IMR-90 (cell line): ENCODE measurements around the gene MEP1B. TPM values are rescaled to one million over a fixed set of nuclear protein-coding genes. Genes with fewer than 3 reads are reported as not detected.

ENCODE experiments used
- ATAC-seq: fragments of 200-7000 bp; cut with Tn5 transposase; 2 replicates; pipeline ENCODE4 v1.9.1; 2020; ENCODE audit warnings: low read depth, mild to moderate bottlenecking, moderate library complexity
- Bru-seq: library from RNA; stranded (reverse); fragments of 400-500 nt; gene quantifications from one replicate; lab custom pipeline; 2021; lab: Mats Ljungman, UMichigan
- BruChase-seq, 2 experiments: library from RNA; stranded (reverse); fragments of 400-500 nt; gene quantifications; one replicate each; lab custom pipeline; 2021; lab: Mats Ljungman, UMichigan
- BruUV-seq: library from RNA; stranded (reverse); fragments of 400-500 nt; replicated peaks from 2 replicates; lab custom pipeline; 2021; lab: Mats Ljungman, UMichigan
- CTCF ChIA-PET: fragments of 300-600 bp; formaldehyde crosslinking; extraction: SDS; loops from one replicate; lab custom pipeline; 2021; ENCODE audit warnings: antibody characterized with exemption; lab: Yijun Ruan, JAX
- POLR2A ChIA-PET: fragments of 300-600 bp; sonication (Branson Sonifier 250); formaldehyde crosslinking; loops from one replicate; lab custom pipeline; 2022; ENCODE audit warnings: antibody characterized with exemption; ENCODE audit not compliant: unreplicated experiment; lab: Charles Lee
- DNase-seq: peaks from one replicate; pipeline ENCODE4 v3.0.0; 2013
- H2AFZ ChIP-seq: replicated peaks from 2 replicates; pipeline ENCODE3; 2013; ENCODE audit warnings: low read length, mild to moderate bottlenecking; ENCODE audit not compliant: poor library complexity
- H2AK5ac ChIP-seq: 2 replicates; pipeline ENCODE4 v1.6.1; 2013; ENCODE audit warnings: low read depth, low read length, inconsistent platforms
- H2AK9ac ChIP-seq: replicated peaks from 2 replicates; pipeline ENCODE3; 2013; ENCODE audit warnings: mild to moderate bottlenecking, low read depth, low read length, moderate library complexity; ENCODE audit not compliant: poor library complexity
- H2BK120ac ChIP-seq: 2 replicates; pipeline ENCODE4 v1.6.1; 2013; ENCODE audit warnings: low read depth, low read length, inconsistent platforms
- H2BK15ac ChIP-seq: 3 replicates; pipeline ENCODE4 v1.6.1; 2013; ENCODE audit warnings: low read depth, low read length, inconsistent platforms
- H2BK20ac ChIP-seq: 2 replicates; pipeline ENCODE4 v1.6.1; 2013; ENCODE audit warnings: low read depth, mild to moderate bottlenecking, inconsistent platforms, low read length, moderate library complexity
- H2BK5ac ChIP-seq: 2 replicates; pipeline ENCODE4 v1.6.1; 2013; ENCODE audit warnings: mild to moderate bottlenecking, low read depth, low read length, inconsistent platforms; ENCODE audit not compliant: poor library complexity, severe bottlenecking
- H3K14ac ChIP-seq: replicated peaks from 2 replicates; pipeline ENCODE4 v1.6.1; 2013; ENCODE audit warnings: low read depth, low read length, inconsistent platforms
- H3K18ac ChIP-seq: 2 replicates; pipeline ENCODE4 v1.6.1; 2013; ENCODE audit warnings: low read depth, low read length, control low read depth
- H3K23ac ChIP-seq: 2 replicates; pipeline ENCODE4 v1.6.1; 2013; ENCODE audit warnings: low read depth, low read length, inconsistent platforms
- H3K27ac ChIP-seq: 2 replicates; pipeline ENCODE4 v1.5.1; 2013; ENCODE audit warnings: mild to moderate bottlenecking, control low read depth, low read length; ENCODE audit not compliant: insufficient read depth
- H3K27me3 ChIP-seq: 2 replicates; pipeline ENCODE4 v1.6.1; 2013; ENCODE audit warnings: low read length; ENCODE audit not compliant: control insufficient read depth, insufficient read depth
- H3K36me3 ChIP-seq: 2 replicates; pipeline ENCODE4 v1.6.1; 2013; ENCODE audit warnings: low read length, mixed read lengths; ENCODE audit not compliant: control insufficient read depth, insufficient read depth
- H3K4ac ChIP-seq: 2 replicates; pipeline ENCODE4 v1.6.1; 2013; ENCODE audit warnings: low read depth, low read length, inconsistent platforms
- H3K4me1 ChIP-seq: 2 replicates; pipeline ENCODE4 v1.6.1; 2013; ENCODE audit warnings: low read length, mixed read lengths; ENCODE audit not compliant: control insufficient read depth, insufficient read depth
- H3K4me2 ChIP-seq: 2 replicates; pipeline ENCODE4 v1.6.1; 2013; ENCODE audit warnings: low read depth, mild to moderate bottlenecking, control low read depth, low read length, moderate library complexity
- H3K4me3 ChIP-seq: 2 replicates; pipeline ENCODE4 v1.5.1; 2013; ENCODE audit warnings: low read depth, mild to moderate bottlenecking, control low read depth, low read length, moderate library complexity; ENCODE audit not compliant: insufficient read depth
- H3K56ac ChIP-seq: 2 replicates; pipeline ENCODE4 v1.6.1; 2013; ENCODE audit warnings: low read length, inconsistent platforms; ENCODE audit not compliant: insufficient read depth; ENCODE audit errors: extremely low read depth
- H3K79me1 ChIP-seq, 2 experiments: 2 replicates each; pipeline ENCODE4 v1.6.1; 2013; ENCODE audit warnings: low read length in 2 of 2, inconsistent platforms in 1 of 2, low read depth in 1 of 2
- H3K9ac ChIP-seq: 2 replicates; pipeline ENCODE4 v1.6.1; 2013; ENCODE audit warnings: low read depth, low read length, control low read depth
- H3K9me1 ChIP-seq: 2 replicates; pipeline ENCODE4 v1.6.1; 2013; ENCODE audit warnings: low read length, inconsistent platforms; ENCODE audit not compliant: insufficient read depth
- H3K9me3 ChIP-seq: 2 replicates; pipeline ENCODE4 v1.6.1; 2013; ENCODE audit warnings: low read length; ENCODE audit not compliant: control insufficient read depth, insufficient read depth
- H4K20me1 ChIP-seq: 2 replicates; pipeline ENCODE4 v1.6.1; 2013; ENCODE audit warnings: low read length, inconsistent platforms; ENCODE audit not compliant: insufficient read depth
- H4K5ac ChIP-seq: 2 replicates; pipeline ENCODE4 v1.6.1; 2013; ENCODE audit warnings: mild to moderate bottlenecking, low read depth, low read length, control low read depth
- H4K8ac ChIP-seq, 2 experiments: 2 replicates each; pipeline ENCODE4 v1.6.1; 2013; ENCODE audit warnings: low read depth in 2 of 2, low read length in 2 of 2, control low read depth in 1 of 2, inconsistent platforms in 1 of 2
- H4K91ac ChIP-seq: 2 replicates; pipeline ENCODE4 v1.6.1; 2013; ENCODE audit warnings: low read depth, low read length, inconsistent platforms; ENCODE audit not compliant: insufficient read depth
- BHLHE40 ChIP-seq: fragments of 150-350 bp; IDR thresholded peaks from 2 replicates; pipeline ENCODE4 v1.6.1; 2016; ENCODE audit warnings: mild to moderate bottlenecking, low read depth, low read length
- CEBPB ChIP-seq: IDR thresholded peaks from 2 replicates; pipeline ENCODE4 v1.6.1; 2012; ENCODE audit warnings: low read depth, low read length, improper control_type of control experiment
- CHD1 ChIP-seq: IDR thresholded peaks from 2 replicates; pipeline ENCODE4 v1.6.1; 2012; ENCODE audit warnings: low read depth, low read length, improper control_type of control experiment
- FOS ChIP-seq: fragments of 150-350 bp; IDR thresholded peaks from 2 replicates; pipeline ENCODE4 v1.6.1; 2016; ENCODE audit warnings: low read depth, low read length
- MAFK ChIP-seq: IDR thresholded peaks from 2 replicates; pipeline ENCODE4 v1.6.1; 2012; ENCODE audit warnings: low read depth, low read length, improper control_type of control experiment
- MAZ ChIP-seq: IDR thresholded peaks from 2 replicates; pipeline ENCODE4 v1.6.1; 2012; ENCODE audit warnings: low read depth, mild to moderate bottlenecking, low read length, improper control_type of control experiment, moderate library complexity, borderline replicate concordance
- MXI1 ChIP-seq: IDR thresholded peaks from 2 replicates; pipeline ENCODE4 v1.6.1; 2012; ENCODE audit warnings: low read depth, mild to moderate bottlenecking, low read length, moderate library complexity, borderline replicate concordance
- NFE2L2 ChIP-seq: fragments of 150-350 bp; IDR thresholded peaks from 2 replicates; pipeline ENCODE4 v1.6.1; 2016; ENCODE audit warnings: low read depth, mild to moderate bottlenecking, low read length
- POLR2A ChIP-seq: IDR thresholded peaks from 2 replicates; pipeline ENCODE4 v1.6.1; 2012; ENCODE audit warnings: mild to moderate bottlenecking, low read depth, low read length
- RAD21 ChIP-seq: IDR thresholded peaks from 2 replicates; pipeline ENCODE4 v1.6.1; 2012; ENCODE audit warnings: low read length, improper control_type of control experiment
- RCOR1 ChIP-seq: IDR thresholded peaks from 2 replicates; pipeline ENCODE4 v1.6.1; 2012; ENCODE audit warnings: mild to moderate bottlenecking, low read length, improper control_type of control experiment; ENCODE audit not compliant: insufficient replicate concordance
- RFX5 ChIP-seq: IDR thresholded peaks from 2 replicates; pipeline ENCODE4 v1.8.0; 2012; ENCODE audit warnings: low read depth, mild to moderate bottlenecking, low read length, moderate library complexity
- SMC3 ChIP-seq: fragments of 150-350 bp; IDR thresholded peaks from 2 replicates; pipeline ENCODE4 v1.6.1; 2016; ENCODE audit warnings: low read depth, mild to moderate bottlenecking, antibody characterized with exemption, low read length, moderate library complexity
- WGBS, 2 experiments: methylation state at CpG; one replicate each; pipeline versions ENCODE4 v1.1.5 to v1.1.7; 2013; ENCODE audit warnings: missing lambda C conversion rate in 2 of 2; ENCODE audit not compliant: insufficient read length in 1 of 2; ENCODE audit errors: extremely low coverage in 2 of 2; 5-methylcytosine and 5-hydroxymethylcytosine counted together
- dilution Hi-C: fragments of 300-500 bp; cut with HindIII; formaldehyde crosslinking; loops from one replicate; pipeline ENCODE4 v1.14.3; 2018; ENCODE audit warnings: low sequenced_read_pairs; ENCODE audit not compliant: unreplicated experiment
- in situ Hi-C: fragments of 300-500 bp; cut with MboI; formaldehyde crosslinking; loops from 3 replicates; pipeline ENCODE4 v1.14.3; 2019; ENCODE audit warnings: low sequenced_read_pairs, inconsistent platforms, mixed read lengths
- intact Hi-C: fragments of 100-400 bp; cut with micrococcal nuclease; formaldehyde crosslinking; loops from 2 replicates; pipeline ENCODE4 v1.10.0; 2022
- long read RNA-seq: library from polyadenylated mRNA; unstranded; transcript quantifications from one replicate; pipeline ENCODE4 v2.0.0, GENCODE V29; 2021; ENCODE audit not compliant: unreplicated experiment
- polyA plus RNA-seq, 3 experiments: library from polyadenylated mRNA; depleted of rRNA; stranded (reverse); fragments of >200 nt; gene quantifications; 2 replicates each; pipeline ENCODE4 v1.2.3, GENCODE V29; 2012; ENCODE audit warnings: low replicate concordance in 1 of 3
- total RNA-seq: library from RNA; depleted of rRNA; stranded (reverse); fragments of >200 nt; gene quantifications from 2 replicates; pipeline ENCODE4 v1.2.3, GENCODE V29; 2012; rRNA removed
- TF ChIP-seq, protein P1 (sequence below): conservative IDR thresholded peaks from 2 replicates; pipeline ENCODE4 v1.5.1; 2012; ENCODE audit warnings: mild to moderate bottlenecking, low read depth, low read length, improper control_type of control experiment
- TF ChIP-seq, protein P2 (sequence below): fragments of 150-350 bp; IDR thresholded peaks from 2 replicates; pipeline ENCODE4 v1.6.1; 2016; ENCODE audit warnings: low read depth, mild to moderate bottlenecking, low read length, moderate library complexity, borderline replicate concordance
- TF ChIP-seq, protein P3 (sequence below): fragments of 150-350 bp; IDR thresholded peaks from 2 replicates; pipeline ENCODE4 v1.6.1; 2017; ENCODE audit warnings: mild to moderate bottlenecking, antibody characterized with exemption, low read length, low read depth

Gene MEP1B
- total RNA-seq, result not detected in 2 replicates
- not detected in 2 replicates for polyA plus RNA-seq (2012; rRNA removed)
- not detected in 2 replicates for polyA plus RNA-seq (2012; cell fraction: cytosol; rRNA removed)
- 0.03 TPM in 1 of 2 replicates, not detected in the other for polyA plus RNA-seq (2012; cell fraction: nucleus; rRNA removed; ENCODE audit: low replicate concordance)
- Bru-seq, nascent RNA, result percentile 3 among the genes with signal in this experiment
- BruChase-seq, experiment 1, labeled RNA remaining after a 6-hour chase, result percentile 10 among the genes with signal in this experiment
- percentile 8 among the genes with signal in this experiment for BruChase-seq, experiment 2, labeled RNA remaining after a 2-hour chase
- long read RNA-seq, result 0 reads

DNA sequence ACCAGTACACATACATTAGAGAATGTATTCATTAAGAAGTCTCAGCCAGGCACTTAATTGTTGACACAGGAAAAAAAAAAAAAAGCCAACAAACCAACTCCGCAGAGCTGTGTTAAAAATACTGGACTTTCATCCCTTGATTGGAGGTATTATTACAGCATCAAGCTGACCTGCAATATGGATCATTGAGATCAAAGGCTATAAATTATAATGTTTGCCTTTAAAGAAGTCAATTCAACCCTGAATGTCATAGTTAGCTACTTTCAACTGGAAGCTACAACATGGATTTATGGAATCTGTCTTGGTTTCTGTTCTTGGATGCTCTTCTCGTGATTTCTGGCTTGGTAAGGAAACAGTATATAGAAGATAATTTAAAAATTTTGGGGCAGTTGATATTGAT, at the start of gene MEP1B:
MEP1B (plus strand) TSS at position 250 of the 400 bp plus-strand sequence; CDS start at position 282, 32 bp downstream.
- TF ChIP-seq, protein P1, sequence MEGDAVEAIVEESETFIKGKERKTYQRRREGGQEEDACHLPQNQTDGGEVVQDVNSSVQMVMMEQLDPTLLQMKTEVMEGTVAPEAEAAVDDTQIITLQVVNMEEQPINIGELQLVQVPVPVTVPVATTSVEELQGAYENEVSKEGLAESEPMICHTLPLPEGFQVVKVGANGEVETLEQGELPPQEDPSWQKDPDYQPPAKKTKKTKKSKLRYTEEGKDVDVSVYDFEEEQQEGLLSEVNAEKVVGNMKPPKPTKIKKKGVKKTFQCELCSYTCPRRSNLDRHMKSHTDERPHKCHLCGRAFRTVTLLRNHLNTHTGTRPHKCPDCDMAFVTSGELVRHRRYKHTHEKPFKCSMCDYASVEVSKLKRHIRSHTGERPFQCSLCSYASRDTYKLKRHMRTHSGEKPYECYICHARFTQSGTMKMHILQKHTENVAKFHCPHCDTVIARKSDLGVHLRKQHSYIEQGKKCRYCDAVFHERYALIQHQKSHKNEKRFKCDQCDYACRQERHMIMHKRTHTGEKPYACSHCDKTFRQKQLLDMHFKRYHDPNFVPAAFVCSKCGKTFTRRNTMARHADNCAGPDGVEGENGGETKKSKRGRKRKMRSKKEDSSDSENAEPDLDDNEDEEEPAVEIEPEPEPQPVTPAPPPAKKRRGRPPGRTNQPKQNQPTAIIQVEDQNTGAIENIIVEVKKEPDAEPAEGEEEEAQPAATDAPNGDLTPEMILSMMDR, result no peak
- TF ChIP-seq POLR2A (no peak), MXI1 (no peak), MAFK (no peak), BHLHE40 (no peak), NFE2L2 (no peak), MAZ (no peak), RAD21 (no peak), CEBPB (no peak), RCOR1 (no peak), FOS (no peak), CHD1 (no peak), SMC3 (no peak), RFX5 (no peak)
- TF ChIP-seq, protein P2, sequence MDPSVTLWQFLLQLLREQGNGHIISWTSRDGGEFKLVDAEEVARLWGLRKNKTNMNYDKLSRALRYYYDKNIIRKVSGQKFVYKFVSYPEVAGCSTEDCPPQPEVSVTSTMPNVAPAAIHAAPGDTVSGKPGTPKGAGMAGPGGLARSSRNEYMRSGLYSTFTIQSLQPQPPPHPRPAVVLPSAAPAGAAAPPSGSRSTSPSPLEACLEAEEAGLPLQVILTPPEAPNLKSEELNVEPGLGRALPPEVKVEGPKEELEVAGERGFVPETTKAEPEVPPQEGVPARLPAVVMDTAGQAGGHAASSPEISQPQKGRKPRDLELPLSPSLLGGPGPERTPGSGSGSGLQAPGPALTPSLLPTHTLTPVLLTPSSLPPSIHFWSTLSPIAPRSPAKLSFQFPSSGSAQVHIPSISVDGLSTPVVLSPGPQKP, result no peak
- TF ChIP-seq, protein P3, sequence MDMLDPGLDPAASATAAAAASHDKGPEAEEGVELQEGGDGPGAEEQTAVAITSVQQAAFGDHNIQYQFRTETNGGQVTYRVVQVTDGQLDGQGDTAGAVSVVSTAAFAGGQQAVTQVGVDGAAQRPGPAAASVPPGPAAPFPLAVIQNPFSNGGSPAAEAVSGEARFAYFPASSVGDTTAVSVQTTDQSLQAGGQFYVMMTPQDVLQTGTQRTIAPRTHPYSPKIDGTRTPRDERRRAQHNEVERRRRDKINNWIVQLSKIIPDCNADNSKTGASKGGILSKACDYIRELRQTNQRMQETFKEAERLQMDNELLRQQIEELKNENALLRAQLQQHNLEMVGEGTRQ, result no peak
- Histone ChIP-seq H2BK120ac (no peak within 1 kb of the TSS), H3K27me3 (no peaks in the 10 kb centered on the region), H2AK9ac (no peak within 1 kb of the TSS), H3K27ac (no peak within 1 kb of the TSS), H3K79me1 (no peaks in the 10 kb centered on the region), H2BK15ac (no peak within 1 kb of the TSS), H2BK20ac (no peak within 1 kb of the TSS), H3K4me1 (no peaks in the 10 kb centered on the region), H3K4me3 (no peak within 1 kb of the TSS), H3K18ac (no peak within 1 kb of the TSS), H3K9me3 (no peaks in the 10 kb centered on the region), H4K91ac (no peak within 1 kb of the TSS), H2AK5ac (no peak within 1 kb of the TSS), H2AFZ (no peak within 1 kb of the TSS), H3K9ac (no peak within 1 kb of the TSS), H3K4me2 (no peak within 1 kb of the TSS), H3K56ac (no peak within 1 kb of the TSS), H4K5ac (no peak within 1 kb of the TSS), H4K8ac (no peak within 1 kb of the TSS), H3K4ac (no peak within 1 kb of the TSS), H2BK5ac (no peak within 1 kb of the TSS), H3K9me1 (no peaks in the 10 kb centered on the region), H3K14ac (no peak within 1 kb of the TSS), H4K20me1 (no peaks in the 10 kb centered on the region), H3K36me3 (no peaks in the 10 kb centered on the region), H3K23ac (no peak within 1 kb of the TSS)
- DNase-seq, result no peak
- in situ Hi-C loops (no loop called here), dilution Hi-C loops (no loop called here), intact Hi-C loops (no loop called here)
- no TSS peak for BruUV-seq
- no CpG with 5 or more reads among the region's 2 CpGs for WGBS, 2 experiments
- ATAC-seq, result no peak
- CTCF ChIA-PET, result no interaction called here
- POLR2A ChIA-PET, result no interaction called here
